Suppressor macrophage treated with lipopolysaccharide for 4 hours (primary cell): ENCODE measurements around the gene TPSG1.
"Not testable (repeated sequence)": the region's sequence is repeated elsewhere in the genome, so short reads cannot be mapped to it uniquely, and the experiment has no call there.

ENCODE experiments used
- DNase-seq: peaks from one replicate; pipeline ENCODE4 v3.0.0-alpha.2; 2020

TPSG1 gene

DNA sequence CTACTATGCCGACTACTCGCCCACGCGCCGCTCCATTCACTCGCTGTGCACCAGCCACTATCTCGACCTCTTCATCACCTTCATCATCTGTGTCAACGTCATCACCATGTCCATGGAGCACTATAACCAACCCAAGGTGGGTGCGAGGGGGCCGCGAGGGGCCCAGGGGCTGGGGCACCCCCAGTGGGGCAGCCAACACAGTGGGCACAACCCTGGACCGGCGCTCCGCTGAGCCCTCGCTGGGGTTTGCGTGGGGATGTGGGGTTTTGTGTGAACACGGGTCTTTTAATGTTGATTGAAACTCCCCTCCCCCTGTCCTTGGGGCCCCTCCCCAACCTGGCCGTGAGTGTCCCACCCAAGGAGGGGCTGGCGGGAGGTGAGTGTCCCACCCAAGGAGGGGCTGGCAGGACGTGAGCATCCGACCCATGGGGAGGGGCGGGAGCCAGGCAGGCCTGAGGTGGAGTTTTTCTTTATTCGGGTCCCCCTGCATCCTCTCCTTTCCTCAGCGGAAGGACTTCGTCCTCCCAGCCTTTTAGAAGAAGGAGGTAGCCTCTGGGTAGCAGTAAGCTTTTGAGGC is 11.2 kb downstream of the TPSG1 start:
- DNase-seq: no peak

DNA sequence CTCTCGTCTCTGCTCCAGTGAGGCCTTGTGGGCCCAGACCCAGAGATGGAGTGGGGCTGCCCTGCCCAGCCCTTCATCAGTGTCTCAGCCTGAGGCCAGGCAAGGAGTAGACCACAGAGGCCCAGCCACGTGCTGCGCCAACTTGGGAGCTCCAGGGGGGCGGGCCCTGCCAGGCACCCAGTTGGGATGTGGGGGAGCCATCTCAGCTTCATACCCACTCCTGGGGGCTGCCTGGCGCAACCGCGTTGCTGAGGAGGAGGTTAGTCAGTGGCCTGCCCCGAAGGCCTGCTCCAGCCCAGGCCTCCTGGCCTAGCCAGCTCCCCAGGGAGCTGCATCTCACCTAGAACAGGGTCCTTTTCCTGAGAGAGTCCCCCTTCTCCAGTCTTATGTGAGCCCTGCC is 11.8 kb downstream of the TPSG1 start:
- DNase-seq: no peak

DNA sequence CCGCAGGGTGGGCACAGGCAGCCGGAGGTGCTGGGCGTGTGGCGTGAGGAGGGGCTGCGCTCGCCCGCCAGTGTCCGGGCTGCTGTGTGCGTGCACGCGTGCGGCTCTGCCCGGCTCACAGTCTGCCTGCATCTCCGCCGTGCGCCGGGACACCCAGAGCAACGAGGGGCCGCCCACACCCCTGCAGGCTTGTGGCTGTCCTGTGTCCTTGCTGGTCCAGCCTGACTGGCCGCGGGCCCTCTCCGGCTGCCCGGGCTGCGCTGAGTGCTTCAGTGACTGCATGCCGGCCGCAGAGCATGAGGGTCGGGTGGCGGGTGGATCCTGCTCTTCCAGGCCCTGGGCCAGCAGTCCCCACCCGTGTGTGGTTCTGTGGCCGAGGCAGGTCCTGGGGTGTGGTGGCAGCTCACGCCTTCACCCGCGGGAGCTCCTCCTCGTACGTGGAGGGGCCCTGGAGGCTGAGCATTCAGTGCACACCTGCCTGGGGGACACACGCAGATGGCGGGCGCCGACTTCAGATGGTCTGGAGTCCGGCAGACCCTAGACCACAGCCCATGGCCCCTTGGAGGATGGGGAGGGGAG is 12.4 kb downstream of the TPSG1 start:
- no peak for DNase-seq

DNA sequence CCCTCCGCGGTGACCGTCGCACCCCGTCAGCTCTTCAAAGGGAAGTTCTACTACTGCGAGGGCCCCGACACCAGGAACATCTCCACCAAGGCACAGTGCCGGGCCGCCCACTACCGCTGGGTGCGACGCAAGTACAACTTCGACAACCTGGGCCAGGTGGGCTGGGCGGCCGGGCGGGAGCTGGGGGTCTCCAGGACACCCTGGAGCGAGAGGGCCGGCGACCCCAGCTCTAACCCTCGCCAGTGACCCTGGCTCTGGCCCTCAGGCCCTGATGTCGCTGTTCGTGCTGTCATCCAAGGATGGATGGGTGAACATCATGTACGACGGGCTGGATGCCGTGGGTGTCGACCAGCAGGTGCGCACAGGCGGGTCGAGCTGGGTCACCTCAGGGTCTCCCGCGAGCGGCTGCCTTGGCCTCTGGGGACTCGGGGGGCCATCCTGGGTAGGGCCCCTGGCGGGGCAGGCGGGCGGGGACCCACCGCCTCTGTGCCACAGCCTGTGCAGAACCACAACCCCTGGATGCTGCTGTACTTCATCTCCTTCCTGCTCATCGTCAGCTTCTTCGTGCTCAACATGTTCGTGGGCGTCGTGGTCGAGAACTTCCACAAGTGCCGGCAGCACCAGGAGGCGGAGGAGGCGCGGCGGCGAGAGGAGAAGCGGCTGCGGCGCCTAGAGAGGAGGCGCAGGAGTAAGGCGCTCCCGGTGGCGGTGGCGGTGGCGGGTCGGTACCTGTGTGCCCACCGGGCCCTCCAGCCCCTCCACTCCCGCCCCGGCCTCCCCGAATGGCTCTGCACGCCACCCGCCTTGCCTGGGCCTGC is 13.4 kb downstream of the TPSG1 start:
- DNase-seq: no peak

DNA sequence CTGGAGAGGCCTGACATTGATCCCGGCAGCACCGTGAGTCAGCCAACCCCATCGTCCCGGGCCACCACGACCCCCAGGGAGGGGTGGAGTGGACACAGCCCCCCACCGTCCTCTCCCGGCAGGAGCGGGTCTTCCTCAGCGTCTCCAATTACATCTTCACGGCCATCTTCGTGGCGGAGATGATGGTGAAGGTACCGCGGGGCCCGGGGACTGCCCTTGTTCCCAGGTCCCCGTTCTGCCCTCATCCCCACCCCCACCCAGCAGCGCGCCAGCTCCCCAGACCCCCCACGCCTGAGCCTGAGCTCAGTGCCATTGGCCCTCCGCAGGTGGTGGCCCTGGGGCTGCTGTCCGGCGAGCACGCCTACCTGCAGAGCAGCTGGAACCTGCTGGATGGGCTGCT is 14.6 kb downstream of the TPSG1 start:
- no peak for DNase-seq

DNA sequence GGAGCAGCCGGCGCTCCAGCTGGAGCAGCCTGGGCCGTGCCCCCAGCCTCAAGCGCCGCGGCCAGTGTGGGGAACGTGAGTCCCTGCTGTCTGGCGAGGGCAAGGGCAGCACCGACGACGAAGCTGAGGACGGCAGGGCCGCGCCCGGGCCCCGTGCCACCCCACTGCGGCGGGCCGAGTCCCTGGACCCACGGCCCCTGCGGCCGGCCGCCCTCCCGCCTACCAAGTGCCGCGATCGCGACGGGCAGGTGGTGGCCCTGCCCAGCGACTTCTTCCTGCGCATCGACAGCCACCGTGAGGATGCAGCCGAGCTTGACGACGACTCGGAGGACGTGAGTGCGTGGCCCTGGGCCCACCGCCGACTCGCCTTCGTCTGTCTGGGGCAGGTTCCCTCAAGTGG is 16.0 kb downstream of the TPSG1 start:
- no peak for DNase-seq

DNA sequence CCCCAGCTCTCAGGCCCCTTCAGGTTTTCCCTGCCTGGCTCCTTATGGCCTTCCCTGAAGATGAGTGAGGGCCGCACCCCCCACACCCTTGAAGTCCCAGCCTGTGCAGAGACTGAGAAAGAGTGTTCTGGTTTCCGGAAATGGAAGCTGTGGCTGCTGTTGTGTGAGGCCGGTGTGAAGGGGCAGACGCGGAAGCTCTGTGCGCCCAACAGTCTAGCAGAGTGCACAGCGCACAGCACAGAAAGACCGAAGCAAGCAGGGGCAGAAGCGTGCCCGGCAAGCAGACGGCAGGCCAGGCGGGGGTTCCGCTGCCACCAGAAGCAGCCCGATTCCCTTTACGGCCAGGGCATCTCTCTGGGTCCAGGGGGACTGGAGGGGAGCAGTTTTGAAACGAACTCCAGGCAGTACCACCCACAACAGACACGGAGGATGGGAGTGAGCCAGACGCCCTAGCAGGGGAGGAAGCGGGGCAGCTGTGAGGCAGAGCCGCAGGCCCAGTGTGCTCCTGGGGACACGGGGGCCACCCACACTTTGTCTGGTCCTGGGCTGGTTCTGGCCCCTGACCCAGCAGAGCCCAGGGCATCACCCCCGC is 16.7 kb downstream of the TPSG1 start:
- no peak for DNase-seq

DNA sequence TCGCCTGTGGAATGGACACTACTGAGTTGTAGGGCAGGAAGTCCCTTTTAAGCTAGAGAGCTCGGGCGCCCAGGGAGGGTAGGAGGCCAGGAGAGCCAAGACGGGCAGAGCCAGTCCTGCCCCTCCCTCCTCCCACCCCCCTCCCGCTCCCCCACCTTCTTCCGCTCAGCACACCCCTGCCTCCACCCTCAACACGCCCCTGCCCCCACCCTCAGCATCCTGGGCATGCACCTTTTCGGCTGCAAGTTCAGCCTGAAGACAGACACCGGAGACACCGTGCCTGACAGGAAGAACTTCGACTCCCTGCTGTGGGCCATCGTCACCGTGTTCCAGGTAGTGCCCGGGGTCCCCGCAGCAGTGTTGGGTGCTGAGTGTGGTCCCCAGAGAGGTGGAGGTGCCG is 18.3 kb downstream of the TPSG1 start:
- DNase-seq: no peak

DNA sequence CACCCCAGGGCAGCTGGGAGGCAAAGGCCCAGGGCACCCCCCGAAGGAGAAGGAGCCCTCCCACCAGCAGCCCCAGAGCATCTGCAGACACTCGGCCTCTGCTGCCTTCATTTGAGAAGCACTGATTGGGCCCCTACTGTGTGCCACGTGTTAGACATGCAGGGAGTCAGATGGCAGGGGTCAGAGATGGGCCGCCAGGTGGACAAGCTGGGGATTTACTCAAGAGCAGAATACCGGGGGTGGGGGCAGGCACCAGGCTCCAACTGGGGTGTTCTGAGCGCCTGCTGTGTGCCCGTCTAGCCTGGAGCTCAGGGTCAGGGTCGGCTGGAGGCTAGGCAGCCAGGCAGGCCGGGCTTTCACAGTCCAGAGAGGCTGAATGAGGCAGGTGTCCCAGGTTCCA is 18.7 kb downstream of the TPSG1 start:
- no peak for DNase-seq

DNA sequence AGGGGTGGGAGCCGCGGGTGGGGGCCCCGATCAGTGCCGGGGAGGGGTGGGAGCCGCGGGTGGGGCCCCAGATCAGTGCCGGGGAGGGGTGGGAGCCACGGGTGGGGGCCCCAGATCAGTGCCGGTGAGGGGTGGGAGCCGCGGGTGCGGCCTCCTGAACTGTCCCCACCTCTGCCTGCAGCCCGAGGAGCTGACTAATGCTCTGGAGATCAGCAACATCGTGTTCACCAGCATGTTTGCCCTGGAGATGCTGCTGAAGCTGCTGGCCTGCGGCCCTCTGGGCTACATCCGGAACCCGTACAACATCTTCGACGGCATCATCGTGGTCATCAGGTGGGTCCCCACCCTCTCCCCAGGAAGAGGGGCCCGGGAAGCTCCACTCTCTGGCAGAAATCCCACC is 20.1 kb downstream of the TPSG1 start:
- no peak for DNase-seq

DNA sequence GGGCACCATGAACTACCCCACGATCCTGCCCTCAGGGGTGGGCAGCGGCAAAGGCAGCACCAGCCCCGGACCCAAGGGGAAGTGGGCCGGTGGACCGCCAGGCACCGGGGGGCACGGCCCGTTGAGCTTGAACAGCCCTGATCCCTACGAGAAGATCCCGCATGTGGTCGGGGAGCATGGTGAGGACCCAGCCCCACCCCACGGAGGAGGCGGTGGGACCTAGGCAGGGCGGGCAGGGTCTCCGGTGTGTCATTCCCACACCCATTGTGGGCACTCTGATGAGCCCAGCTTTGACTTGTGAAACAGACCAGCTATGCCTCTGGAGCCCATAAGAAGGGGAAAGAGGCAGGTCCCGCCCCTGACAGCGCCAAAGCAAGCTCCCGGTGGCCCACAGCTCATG is 22.8 kb downstream of the TPSG1 start:
- no peak for DNase-seq

DNA sequence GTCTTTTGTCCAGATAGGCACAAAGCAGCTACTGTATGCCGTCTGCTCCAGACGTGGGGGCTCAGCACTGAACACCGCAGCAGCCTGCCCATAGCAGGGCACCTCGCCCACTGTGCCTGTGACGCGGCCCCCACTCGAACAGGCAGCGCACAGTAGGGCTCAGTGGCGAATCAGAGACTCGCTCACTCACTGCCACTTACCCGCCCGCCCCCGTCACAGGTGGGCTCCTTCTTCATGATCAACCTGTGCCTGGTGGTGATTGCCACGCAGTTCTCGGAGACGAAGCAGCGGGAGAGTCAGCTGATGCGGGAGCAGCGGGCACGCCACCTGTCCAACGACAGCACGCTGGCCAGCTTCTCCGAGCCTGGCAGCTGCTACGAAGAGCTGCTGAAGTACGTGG is 23.6 kb downstream of the TPSG1 start:
- no peak for DNase-seq

DNA sequence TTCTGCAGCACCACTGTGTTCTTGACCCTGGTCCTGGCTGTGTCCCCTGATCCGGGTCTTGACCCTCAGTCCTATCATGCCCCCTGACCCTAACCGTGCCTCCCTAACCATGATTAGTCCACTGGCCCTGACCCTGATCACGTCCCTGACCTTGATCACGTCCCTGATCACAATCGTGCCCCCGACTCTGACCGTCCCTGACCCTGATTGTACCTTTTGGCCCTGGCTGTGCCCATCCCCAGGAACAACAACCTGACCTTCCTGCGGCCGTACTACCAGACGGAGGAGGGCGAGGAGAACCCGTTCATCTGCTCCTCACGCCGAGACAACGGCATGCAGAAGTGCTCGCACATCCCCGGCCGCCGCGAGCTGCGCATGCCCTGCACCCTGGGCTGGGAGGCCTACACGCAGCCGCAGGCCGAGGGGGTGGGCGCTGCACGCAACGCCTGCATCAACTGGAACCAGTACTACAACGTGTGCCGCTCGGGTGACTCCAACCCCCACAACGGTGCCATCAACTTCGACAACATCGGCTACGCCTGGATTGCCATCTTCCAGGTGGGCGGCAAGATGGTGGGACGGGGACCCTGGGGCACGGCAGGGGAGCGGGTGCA is 24.9 kb downstream of the TPSG1 start:
- no peak for DNase-seq

DNA sequence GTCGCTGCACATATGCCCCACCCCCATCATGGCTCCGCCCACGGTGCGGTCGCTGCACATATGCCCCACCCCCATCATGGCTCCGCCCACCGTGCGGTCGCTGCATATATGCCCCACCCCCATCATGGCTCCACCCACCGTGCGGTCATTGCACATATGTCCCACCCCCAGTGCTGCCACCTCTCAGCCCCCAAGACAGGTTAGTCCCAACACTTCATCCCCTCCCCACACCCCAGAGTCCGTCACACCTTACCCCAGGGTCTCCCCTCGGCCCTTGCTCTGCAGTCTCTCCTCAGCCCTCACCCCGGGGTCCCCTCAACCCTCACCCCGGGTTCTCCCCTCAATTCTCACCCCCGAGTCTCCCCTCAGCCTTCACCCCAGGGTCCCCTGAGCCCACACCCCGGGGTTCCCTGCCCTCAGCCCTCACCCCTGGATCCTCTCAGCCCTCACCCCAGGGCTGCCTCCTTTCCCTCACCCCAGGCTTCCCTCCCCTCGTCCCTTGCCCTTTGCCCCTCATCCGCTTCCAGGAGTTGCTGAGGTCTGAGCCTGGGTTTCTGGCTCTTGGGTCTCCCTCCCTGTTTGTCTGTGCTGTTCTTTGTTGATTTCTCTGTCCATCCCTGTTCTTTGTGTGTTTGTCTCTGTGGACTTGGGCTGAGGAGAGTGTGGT is 25.6 kb downstream of the TPSG1 start:
- no peak for DNase-seq

DNA sequence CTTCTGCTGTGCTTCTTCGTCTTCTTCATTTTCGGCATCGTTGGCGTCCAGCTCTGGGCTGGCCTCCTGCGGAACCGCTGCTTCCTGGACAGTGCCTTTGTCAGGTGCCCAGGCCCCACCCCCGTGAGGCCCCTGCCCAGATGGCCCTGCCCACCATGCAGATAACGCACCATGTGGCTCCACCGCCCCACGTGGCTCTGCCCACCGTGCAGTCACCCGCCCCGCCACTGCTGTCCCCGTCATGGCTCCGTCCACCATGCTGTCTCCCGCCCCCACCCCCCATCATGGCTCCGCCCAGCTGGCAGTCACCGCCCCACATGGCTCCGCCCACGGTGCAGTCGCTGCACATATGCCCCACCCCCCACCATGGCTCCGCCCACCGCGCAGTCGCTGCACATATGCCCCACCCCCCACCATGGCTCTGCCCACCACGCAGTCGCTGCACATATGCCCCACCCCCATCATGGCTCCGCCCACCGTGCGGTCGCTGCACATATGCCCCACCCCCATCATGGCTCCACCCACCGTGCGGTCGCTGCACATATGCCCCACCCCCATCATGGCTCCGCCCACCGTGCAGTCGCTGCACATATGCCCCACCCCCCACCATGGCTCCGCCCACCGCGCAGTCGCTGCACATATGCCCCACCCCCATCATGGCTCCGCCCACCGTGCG is 26.3 kb downstream of the TPSG1 start:
- DNase-seq: not testable (repeated sequence)

DNA sequence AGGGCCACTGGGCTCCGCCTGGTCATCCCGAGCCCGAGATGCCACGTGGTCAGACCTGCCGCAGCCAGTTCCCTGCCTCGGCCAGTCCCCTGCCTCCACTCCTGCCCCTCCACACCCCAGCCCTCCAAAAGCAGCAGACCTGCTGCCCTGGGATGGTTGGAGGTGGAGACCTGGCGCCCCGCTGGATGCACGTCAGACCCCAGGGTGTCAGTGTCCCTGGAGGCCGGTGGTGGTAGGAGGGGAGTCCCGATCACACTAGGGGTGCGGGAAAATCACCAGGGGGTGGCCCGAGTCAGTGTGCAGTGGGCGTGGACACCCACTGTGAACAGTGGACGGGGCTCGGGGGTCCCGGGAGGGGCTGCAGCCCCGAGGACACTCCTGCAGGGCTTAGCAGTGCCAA is 26.9 kb downstream of the TPSG1 start:
- no peak for DNase-seq

DNA sequence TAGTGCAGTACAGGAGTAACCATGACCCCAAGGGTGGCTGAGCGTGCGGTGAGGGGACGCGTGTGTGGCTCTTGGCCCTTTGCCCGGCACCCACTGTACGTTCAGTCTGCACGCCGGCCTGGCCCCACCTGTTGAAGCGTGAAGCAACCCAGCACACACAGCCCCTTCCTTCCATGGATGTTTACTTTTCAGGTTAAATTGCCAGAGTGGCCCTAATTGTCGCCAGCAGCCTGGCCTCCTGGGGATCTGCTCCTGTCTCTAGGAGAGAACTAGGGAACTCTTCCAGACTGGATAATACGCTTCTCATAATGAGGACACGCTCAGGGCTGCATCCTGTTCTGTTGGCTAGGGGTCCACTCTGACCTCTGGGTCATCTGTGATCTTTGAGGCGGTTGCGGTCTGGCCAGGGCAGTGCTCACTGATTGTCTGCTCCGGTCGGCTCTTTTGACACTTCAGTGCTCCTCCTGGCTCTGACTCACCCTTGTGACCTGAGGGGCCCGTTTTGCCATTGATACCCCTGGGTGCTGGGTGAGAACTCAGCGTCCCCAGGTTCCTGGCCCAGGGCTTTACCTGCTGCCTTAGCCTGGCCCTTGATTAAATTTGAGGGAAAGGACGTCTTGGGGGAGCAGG is 27.7 kb downstream of the TPSG1 start:
- DNase-seq: no peak

DNA sequence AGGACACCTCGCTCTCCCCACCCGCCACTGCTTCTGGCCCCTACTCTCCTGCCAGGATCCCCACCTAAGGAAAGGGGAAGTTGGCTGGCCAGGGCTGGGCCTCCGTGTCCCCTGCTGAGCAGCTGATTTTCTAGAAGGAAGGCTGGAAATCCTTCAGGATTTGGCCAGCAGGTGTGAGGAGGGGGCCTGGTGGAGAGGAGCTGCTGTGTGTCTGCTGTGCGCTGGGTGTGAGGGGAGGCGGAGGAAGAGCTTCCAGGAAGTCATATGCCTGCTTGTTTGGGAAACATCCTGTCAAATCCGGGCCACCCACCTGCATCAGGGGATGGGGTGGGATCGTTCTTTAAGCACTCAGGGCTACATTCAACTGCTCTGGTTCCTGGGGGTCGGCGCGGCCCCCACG is 28.6 kb downstream of the TPSG1 start:
- DNase-seq: no peak

DNA sequence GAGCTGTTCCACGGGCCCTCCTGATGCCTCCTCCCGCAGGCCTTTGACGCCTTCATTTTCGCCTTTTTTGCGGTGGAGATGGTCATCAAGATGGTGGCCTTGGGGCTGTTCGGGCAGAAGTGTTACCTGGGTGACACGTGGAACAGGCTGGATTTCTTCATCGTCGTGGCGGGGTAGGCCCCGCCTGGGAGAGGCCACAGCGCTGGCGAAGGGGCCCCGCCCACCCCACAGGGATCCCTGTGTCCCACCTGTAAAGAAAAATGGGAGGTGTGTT is 29.7 kb downstream of the TPSG1 start:
- DNase-seq: no peak

DNA sequence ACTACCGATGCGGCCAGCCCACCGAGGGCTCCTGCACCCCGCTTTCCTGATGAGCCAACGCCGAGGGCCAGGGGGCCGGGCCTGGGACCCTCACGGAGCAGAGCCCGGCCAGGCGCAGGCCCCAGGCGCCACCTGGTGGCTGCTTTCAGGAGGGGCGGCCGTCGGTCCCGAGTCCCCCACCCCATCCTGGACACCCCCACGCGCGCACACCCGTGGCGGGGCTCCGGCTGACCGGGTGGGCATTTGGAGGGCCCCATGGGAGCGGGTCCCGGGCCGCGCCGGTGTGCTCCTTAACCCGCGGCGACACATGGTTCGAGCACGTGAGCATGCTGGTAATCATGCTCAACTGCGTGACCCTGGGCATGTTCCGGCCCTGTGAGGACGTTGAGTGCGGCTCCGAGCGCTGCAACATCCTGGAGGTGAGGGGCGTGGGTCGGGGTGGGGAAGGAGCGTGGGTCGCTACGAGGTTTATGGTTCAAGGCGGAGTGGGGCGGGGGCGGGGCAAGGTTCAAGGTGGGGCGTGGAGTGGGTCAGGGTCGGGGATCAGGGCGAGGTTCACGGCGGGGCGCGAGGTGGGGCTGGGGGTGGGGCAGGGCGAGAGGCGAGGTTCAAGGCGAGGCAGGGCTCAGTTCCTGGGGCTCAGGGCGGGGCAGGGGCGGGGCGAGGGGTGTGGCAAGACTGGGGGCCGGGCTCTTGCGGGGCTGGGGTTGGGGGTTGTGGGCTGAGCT is 30.2 kb downstream of the TPSG1 start:
- peak; percentile 3 for DNase-seq

DNA sequence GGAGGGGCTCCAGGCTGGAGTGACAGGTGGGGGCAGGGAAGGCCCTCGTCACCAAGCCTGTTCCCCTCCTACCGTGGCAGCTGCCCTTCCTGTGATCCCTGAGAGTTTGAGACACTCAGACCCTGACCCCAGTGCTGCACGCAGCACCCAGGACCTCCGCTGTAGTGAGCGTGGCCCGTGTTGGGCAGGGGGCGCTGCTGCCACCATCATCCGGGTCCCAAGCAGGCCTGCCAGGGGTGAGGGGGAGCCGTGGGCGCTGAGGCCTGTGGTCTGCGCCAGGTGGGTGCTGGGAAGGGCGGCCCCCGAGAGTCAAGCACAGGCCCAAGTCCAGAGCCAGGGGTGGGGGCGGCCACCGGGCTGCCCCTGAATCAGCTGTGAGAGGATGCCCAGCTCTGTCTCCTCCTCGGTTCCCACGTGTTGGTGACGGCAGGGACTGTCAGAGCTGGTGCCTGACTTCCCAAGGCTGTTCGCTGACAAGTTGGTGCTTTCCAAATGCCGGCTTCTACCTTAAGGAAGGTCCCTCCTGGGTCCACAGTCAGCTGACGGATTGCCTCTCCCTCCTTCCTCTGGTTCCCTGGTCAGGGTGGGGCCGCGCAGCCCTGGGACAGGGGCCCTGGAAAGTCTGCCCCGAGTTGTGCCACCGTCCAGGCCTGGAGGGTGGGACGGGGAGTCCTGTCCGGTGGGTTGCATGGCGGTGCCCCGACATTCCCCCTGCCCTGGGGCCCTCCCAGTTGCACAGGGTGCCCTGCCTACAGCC is 31.1 kb downstream of the TPSG1 start:
- no peak for DNase-seq
